DMS53 treated with DMSO at 0.1 percent for 48 hours (cell line): ENCODE measurements around the gene CYP4F3.
"Not testable (repeated sequence)": the region's sequence is repeated elsewhere in the genome, so short reads cannot be mapped to it uniquely, and the experiment has no call there.

Source experiments
- DNase-seq: peaks from one replicate; lab custom pipeline; 2025; ENCODE audit not compliant: unreplicated experiment; lab: John Stamatoyannopoulos, UW

CYP4F3 gene

DNA sequence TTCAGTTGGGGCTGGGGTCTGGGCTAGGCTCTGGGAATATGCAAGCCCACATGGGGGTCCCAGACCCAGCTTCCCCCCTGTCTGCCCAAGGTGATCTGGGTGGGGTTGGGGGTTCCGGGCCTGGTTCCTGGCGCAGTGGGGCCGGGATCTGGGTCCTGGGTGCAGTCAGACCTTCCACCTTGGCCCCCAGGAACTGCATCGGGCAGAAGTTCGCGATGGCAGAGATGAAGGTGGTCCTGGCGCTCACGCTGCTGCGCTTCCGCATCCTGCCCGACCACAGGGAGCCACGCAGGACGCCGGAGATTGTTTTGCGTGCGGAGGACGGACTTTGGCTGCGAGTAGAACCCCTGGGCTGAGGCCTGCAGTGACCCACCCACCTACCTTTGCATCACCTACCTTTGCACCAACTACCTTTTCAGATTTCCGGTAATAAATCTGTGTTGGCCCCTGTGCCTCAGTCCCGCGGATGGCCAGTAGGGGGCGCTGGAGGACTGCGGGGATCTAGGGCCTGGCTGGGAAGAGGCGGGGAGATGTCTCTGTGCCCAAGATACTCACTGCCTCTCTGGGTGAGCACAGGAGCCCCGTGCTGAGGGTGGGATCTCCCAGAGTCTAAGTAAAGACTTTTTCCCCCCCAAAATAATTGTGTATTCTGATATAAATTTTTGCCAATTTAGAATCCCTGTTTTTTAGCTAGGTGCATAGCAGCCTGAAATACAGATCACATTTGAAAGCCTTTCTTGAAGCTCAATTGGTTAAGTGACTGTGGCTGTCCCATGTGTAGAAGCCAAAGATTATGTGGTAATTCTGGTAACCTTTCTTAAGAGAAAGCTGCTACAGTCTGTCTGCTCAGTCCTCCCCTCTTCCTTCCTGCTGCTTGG is 11.5 kb upstream of the CYP4F3 start:
- DNase-seq: no peak

DNA sequence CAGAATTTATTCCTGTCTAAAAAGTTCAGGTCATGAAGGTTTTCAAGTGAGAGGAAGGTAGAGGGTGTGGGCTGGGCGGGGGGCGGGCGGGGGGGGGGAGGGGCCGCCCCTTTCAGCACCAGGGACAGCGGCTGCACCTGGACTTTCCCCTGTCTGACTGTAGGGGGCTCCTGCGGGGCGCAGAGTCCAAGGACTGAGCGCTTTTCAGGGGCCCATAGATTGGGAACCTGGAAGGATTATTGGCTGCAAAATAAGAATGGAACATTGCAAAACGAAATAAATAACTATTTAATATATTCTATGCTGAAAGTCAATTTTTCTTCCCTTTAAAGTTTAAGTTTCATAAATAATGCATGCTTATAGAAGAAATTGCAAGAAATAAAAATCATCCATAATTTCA is 8.9 kb upstream of the CYP4F3 start:
- DNase-seq: no peak

DNA sequence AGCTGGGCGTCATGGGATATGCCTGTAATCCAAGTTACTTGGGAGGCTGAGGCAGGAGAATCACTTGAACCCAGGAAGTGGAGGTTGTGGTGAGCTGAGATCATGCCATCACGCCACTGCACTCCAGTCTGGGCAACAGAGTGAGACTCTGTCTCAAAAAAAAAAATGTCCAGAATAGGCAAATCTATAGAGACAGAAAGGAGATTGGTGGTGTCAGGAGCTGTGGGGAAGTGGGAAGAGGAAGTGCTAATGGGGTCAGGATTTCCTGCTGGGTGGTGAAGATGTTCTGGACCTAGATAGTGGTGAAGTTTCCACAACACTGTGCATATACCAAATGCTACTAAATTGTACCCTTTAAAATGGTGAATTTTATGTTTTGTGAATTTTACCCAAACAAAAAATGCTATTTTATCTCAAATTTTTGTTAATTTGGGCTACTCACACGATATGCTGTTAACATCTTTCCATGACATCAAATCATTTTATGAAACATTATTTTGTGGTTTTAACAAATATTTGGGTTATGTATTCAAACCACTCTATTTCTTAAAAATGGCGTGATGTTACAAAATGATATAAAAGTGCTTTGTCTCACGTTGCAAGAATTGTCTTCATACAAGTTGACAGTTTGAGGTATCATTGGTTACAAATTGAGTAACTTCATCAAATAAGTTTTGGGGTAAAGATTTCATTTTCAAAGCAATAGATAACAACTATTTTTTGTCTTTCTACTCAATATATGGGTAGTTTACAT is 7.4 kb upstream of the CYP4F3 start:
- DNase-seq: no peak

- DNase-seq: no peak
These were observed 6.6 kb upstream of the CYP4F3 start for GRCh38 chr19:15634105-15634504.

GRCh38 chr19:15635016-15635805 is 5.5 kb upstream of the CYP4F3 start:
- no peak for DNase-seq

DNA sequence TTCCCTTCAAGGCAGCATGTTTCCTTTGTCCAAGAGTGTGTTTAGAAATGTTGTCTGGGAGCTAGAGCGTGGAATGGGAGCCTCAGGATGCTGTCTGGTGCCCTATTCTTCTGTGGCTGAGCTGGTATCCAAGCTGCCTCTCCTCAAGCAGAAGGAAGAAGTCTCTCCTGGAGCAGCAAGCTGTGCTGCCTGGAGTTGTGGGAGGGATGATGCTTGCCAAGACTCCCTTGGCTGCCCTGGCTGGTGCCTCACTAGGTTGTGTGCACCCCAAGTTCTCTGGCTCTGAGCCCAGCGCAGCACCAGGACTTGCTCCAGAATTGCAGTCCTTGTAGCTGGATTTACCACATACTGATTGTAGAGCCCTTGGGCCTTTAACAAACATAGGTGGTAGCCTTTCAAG is 4.7 kb upstream of the CYP4F3 start:
- no peak for DNase-seq

- DNase-seq: no peak
These were observed 1.1 kb upstream of the CYP4F3 start for GRCh38 chr19:15639596-15639995.

- no peak for DNase-seq
These were observed 354 bp downstream of the CYP4F3 start for GRCh38 chr19:15640904-15641597.

DNA sequence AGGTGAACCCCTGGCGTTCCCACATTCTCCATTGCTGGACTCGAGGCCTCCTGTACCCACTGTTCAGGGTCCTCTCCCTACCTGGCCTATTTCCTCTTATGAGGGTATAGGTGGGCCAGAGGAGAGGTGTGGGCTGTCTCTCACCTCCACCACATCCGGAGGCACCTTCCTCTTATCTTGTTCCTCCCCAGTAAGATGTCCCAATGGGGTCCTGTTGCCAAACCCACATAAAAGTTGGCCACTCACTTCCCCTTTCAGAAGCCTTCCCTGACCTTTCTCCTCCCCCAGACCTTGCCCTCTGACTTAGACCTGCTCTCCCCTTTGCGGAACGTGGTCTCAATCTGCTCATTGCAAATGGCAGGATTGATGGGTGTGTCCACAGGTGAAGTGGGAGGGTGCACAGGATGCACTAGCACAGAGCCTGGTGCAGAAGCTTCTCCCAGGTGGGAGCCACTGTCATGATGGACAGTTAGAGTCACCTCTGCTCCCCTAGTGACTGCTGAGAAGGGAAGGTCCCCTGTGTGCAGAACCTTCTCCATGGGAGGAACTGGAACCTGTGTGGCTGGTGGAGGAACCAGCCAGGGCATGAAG is 1.3 kb downstream of the CYP4F3 start:
- no peak for DNase-seq

- DNase-seq: no peak
These were observed 2.1 kb downstream of the CYP4F3 start for GRCh38 chr19:15642807-15643206.

GRCh38 chr19:15643387-15643786 is 2.7 kb downstream of the CYP4F3 start:
- no peak for DNase-seq

DNA sequence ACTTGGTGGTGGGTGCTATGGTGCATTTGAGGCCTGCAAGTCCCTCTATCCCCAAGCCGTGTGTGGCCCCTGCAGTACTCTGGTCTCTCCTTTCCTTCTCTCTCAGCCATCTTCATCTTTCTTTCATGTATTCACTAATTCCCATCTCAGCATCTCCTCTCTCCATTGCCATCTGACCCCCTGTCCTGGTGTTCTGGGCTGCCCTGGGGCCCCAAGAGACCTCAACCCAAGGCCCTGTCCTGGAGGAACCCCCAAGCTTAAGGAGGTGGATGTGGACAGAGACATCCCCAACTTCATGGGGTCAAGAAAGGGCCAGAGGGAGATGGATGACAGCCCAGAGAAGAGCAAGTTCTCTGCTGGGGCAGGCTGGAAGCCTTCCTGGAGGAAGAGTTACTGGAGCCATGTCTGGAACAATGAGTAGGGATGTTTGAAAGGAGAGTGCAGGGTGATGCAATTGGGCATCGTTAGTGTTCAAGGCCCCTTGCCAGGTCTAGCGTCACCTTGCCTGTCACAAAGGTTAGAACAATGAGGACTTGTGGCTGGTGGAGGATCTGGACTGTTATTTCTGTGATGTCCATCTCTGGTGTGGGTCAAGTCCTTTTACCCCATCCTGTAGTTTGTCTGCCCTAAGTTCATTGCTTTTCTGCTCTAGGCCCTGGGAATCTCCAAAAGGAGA is 3.5 kb downstream of the CYP4F3 start:
- DNase-seq: no peak

DNA sequence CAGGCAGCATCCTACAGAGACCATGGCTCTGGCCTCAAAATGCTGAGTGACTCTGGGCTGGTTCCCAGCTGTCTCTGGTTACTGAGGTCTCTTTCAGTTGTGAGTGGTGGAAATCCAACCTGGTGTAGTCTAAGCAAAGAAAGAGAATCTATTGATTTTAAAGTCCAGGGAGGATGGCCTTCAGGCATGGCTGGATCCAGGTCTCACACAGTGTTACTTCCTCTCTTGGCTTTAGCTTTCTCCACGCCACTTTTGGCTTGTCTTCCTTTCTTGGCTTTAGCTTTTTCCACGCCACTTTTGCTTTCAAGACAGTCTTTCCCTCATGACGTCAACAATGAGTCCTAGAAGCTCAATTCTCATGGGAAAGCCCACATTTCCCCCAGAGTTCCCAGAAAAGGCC is 4.1 kb downstream of the CYP4F3 start:
- no peak for DNase-seq

GRCh38 chr19:15649526-15649925 is 8.8 kb downstream of the CYP4F3 start:
- no peak for DNase-seq

DNA sequence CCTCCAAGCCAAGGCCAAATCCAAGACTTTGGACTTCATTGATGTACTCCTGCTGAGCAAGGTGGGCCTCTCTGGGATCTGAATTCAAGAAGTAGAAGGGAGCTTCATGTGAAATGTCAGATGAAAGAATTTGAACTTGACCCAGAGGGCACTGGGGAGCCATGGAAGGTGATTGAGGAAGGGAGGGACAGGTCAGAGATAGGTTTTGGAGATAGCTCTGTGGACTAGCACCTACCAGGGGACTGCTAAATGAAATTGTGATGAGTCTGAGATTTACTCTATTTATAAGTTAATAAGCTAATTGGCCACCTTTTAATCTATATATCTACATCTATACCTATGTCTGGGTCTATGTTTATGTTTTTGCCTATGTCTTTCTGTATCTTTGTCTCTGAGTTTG is 9.4 kb downstream of the CYP4F3 start:
- DNase-seq: not testable (repeated sequence)

GRCh38 chr19:15651791-15652190 is 11.1 kb downstream of the CYP4F3 start:
- no peak for DNase-seq

- DNase-seq: no peak
These were observed 12.0 kb downstream of the CYP4F3 start for GRCh38 chr19:15652559-15653278.

- DNase-seq: no peak
These were observed 15.8 kb downstream of the CYP4F3 start for GRCh38 chr19:15656467-15656866.

GRCh38 chr19:15663247-15663646 is 22.6 kb downstream of the CYP4F3 start:
- DNase-seq: no peak
